GM21619 (cell line): ENCODE measurements around the gene TSGA10IP.

Experiments
- ATAC-seq: cut with Tn5 transposase; IDR thresholded peaks from one replicate; pipeline ENCODE4 v1.9.1; 2021; ENCODE audit not compliant: unreplicated experiment

TSGA10IP gene

GRCh38 chr11:65945430-65945911, at the start of gene TSGA10IP:
Gene TSGA10IP, plus strand, starts transcription at chr11:65945480. Its CDS starts 196 bp downstream, at chr11:65945676.
- no peak for ATAC-seq

DNA sequence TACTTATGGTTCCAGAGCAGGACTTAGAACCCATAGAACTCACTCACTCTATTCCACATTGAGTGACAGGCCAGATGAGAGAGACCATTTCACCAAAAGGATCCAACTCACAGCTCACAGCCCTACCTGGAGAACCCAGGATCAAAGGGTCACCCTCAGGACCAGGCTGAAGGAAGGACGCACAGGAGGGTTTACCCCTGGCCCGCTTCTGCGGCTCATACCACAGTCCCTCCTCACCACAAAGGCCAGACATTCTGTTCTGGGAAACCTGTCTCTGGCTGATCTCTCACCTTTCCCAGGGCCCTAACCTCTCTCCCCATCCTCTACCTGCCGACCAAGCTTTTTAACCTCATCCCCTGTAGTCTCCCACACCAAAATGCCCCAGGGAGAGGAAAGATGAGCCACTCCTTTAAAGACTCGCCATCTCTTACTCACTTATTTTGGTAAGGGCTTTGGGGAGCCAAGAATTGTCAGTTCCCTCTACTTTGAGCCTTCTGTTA, 49.7 kb upstream of the TSGA10IP start:
- no peak for ATAC-seq

DNA sequence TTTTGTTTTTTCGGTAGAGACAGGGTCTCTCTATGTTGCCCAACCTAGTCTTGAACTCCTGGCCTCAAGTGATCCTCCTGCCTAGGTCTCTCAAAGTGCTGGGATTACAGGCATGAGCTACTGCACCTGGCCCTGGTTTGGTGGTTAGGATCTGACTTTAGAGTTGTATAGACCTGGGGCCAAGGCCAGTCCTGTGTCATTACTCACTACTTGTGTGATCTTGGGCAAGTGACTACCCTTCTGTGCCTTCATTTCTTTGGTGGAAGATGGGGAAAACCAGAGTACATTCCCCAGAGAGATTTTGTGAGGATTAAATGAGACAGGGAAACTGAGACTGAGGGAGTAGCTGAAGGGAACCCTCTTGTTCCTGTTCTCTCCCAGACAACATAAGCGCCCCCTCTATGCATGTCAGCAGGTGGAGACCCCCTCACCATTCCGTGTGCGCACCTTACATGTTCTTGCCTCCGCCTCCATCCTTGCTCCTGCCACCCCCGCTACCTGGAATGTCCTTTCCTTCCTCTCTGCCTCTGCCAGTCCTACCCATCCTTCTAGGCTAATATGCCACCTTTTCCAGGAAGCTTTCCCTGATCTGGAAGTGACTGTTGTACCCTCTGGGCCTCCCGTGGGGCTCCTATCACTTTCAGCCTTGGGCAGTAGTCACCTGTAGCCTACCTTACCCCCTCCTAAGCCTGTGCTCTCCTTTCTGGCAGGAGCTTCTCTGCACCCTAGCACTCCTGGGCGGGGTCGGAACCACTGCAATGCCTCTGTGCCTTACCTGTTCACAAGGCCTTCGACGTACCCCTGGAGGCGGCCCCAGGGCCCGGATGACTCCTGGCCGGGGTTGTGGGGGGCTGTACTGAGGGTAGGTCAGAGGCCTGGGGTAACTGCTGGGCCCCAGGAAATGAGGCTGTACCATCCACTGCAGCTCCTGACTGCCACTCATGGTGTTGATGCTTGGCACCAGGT, 49.0 kb upstream of the TSGA10IP start:
- ATAC-seq, result no peak

DNA sequence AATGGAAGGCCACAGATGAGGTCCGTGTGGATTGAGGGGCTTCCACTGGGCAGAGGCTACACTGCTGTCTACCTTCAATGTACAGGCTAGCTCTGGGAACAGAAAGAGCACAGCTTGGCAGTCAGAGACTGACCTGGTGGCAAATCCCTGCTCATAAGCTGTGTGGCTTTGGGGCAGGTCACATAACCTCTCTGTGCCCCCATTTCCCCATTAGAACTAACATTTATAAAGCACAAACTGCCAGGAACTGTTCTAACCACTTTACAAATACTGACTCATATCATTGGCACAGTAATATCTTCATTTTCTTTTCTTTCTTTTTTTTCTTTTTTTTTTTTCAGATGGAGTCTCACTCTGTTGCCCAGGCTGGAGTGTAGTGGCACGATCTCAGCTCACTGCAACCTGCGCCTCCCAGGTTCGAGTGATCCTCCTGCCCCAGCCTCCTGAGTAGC, 48.2 kb upstream of the TSGA10IP start:
- ATAC-seq, result no peak

- ATAC-seq, result no peak
Measured at GRCh38 chr11:65898656-65899355, 46.5 kb upstream of the TSGA10IP start.

- ATAC-seq, result no peak
Measured at GRCh38 chr11:65899356-65900124, 45.7 kb upstream of the TSGA10IP start.

DNA sequence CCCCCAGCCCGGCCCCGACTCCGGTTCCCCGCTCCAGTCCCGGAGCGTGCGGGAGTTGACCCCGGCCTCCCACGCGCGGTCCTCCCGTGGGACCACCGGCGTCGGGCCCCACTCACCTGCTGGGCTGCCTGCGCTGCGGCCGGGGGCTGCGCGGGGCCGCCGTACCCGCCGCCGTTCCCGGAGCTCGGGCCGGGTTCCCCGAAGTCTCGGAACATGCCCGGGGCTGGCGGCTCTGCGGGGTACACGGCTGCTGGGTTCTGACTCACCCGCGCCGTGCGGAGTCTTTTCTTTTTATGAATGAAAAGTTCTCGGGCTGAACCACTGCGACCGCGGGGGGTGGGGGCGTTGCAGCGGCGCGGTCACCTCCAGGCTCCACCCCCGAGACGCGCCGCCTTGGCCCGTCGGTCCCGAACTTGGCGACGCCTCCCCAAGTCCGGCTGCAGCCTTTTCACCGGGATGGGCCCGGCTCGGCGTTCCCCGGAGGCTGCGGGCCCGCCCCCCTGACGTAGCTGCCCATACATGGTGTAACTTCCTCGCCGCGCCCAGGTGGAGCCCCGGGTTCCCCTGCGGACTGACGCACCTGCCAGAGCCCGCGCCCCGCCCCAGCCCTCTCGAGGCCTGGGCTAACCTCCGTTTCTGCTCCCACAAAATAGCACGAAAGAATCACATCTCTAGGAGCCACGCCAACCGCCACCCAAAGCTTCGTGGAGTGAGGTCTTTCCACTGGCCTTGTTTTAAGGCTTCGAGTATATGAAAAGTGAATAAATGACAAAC, 45.0 kb upstream of the TSGA10IP start, which contains the start of gene FOSL1:
Gene FOSL1 (minus strand): TSS at position 264 of the 774 bp plus-strand sequence. CDS start 49 bp downstream, at position 215.
- ATAC-seq, result peak; percentile 75

DNA sequence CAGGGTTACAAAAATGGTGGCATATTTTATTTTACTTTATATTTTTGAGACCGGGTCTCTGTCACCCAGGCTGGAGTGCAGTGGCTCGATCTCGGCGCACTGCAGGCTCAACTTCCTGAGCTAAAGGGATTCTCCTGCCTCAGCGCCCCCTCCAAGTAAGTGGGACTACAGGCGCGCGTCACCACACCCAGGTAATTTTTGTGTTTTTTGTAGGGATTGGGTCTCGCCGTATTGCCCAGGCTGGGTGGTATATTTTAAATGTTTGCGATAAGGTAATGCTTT, 44.4 kb upstream of the TSGA10IP start:
- ATAC-seq, result no peak

- ATAC-seq, result no peak
Measured at GRCh38 chr11:65903068-65903481, 42.2 kb upstream of the TSGA10IP start.

DNA sequence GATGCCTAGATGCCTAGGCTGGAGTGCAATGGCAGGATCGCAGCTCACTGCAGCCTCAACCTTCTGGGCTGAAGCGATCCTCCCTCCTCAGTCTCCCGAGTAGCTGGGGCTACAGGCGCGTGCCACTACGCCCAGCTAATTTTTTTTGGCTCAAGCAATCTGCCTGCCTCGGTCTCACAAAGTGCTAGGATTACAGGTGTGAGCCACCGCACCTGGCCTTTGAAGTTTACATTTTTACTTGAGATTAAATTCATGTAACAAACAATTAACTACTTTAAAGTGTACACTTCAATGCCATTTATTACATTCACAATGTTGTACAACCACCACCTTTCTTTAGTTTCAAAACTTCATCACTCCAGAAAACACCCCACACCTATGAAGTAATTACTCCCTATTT, 41.6 kb upstream of the TSGA10IP start:
- ATAC-seq, result no peak

DNA sequence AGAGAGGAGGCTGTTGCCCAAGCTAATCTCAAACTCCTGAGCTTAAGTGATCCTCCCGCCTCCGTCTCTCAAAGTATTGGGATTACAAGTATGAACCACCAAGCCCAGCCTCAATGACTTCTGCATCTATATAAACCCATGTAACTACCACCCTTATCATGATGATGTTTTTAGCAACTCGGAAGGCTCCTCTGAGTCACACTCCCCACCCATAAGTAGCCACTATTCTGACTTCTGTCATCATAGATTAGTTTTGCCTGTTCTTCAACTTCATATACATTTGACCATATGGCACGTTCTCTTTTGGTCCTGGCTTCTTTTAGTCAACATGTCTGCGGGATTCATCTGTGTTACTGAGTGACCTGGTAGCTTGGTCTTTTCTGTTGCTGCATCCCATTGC, 38.7 kb upstream of the TSGA10IP start:
- no peak for ATAC-seq

GRCh38 chr11:65907878-65908277, 37.4 kb upstream of the TSGA10IP start:
- ATAC-seq, result no peak

- no peak for ATAC-seq
Measured at GRCh38 chr11:65911682-65912568, 33.4 kb upstream of the TSGA10IP start.

- ATAC-seq, result no peak
Measured at GRCh38 chr11:65912845-65913244, 32.4 kb upstream of the TSGA10IP start.

DNA sequence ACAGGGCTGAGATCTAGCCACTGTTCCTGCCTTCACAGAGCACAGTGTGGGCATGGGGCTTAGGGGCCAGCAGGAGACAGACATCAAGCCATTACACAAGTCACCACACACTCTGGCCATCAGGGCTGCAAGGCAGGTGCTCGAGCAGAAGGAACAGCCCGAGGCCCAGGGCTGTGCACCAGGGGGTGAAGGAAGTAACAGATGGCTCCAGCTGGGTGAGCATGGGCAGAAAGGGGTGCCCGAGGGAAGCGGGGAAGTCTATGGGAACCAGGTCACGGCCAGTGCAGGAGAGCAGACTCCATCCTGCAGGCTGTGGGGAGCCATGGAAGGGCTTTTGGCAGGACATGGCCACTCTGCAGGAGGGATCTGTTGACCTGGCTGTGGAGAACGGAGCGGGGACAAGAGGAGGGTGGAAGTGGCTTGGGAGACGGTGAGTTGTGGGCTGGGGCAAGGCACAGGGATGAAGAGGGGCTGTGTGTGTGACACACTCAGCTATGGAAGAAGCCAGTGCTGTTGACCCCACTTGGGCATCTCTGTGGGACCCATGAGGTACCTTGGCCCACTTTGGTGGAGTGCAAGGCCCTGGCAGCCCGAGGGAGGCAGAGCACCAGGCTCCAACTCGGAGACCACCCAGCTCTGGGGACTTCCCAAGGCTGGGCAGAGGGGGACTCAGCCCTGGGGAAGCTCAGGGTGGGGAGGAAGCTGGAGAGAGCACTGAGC, 30.0 kb upstream of the TSGA10IP start:
- ATAC-seq, result no peak

- no peak for ATAC-seq
Measured at GRCh38 chr11:65915821-65916251, 29.4 kb upstream of the TSGA10IP start.

DNA sequence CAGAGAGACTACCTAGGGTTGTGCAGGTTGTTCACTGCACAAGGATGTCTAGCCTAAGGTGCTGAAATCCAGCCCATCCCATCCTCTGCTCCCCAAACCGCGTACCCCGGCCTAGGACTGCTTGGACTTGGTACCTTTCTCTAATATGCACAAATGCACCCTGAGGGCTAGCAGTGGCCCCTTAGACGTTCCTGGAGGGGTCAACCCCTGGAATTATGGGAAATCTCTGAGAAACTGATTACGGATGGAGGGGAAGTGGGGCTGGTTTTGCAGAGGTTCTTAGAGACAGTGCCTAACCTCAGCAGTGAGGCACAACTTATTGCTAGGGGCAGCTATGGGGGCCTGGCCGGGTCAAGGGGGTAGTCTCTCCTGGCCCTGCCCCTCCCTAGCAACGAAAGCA, 28.9 kb upstream of the TSGA10IP start:
- ATAC-seq, result no peak

GRCh38 chr11:65917077-65917433, 28.2 kb upstream of the TSGA10IP start:
- no peak for ATAC-seq
